ENCODE data around the gene DSCAM. TPM values are rescaled to one million over a fixed set of nuclear protein-coding genes. Genes with fewer than 3 reads are reported as not detected.

DSCAM gene
- total RNA-seq, 1 experiment from 2014 or later, result 0.33 TPM

GRCh38 chr21:40835184-40835694 lies 11.7 kb downstream of the DSCAM start:
- TF ChIP-seq, protein P1, sequence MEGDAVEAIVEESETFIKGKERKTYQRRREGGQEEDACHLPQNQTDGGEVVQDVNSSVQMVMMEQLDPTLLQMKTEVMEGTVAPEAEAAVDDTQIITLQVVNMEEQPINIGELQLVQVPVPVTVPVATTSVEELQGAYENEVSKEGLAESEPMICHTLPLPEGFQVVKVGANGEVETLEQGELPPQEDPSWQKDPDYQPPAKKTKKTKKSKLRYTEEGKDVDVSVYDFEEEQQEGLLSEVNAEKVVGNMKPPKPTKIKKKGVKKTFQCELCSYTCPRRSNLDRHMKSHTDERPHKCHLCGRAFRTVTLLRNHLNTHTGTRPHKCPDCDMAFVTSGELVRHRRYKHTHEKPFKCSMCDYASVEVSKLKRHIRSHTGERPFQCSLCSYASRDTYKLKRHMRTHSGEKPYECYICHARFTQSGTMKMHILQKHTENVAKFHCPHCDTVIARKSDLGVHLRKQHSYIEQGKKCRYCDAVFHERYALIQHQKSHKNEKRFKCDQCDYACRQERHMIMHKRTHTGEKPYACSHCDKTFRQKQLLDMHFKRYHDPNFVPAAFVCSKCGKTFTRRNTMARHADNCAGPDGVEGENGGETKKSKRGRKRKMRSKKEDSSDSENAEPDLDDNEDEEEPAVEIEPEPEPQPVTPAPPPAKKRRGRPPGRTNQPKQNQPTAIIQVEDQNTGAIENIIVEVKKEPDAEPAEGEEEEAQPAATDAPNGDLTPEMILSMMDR (IDR thresholded peaks at IDR 0.05; ENCODE audit: unreplicated experiment), result no peak

GRCh38 chr21:40833184-40833583 lies 13.8 kb downstream of the DSCAM start:
- peaks cover under 1% of the 10 kb centered on the region for H3K9me3 Mint-ChIP-seq (ENCODE audit: unreplicated experiment)
- CTCF ChIA-PET, result interaction anchor here (0.6 kb wide), 1 partner anchor 35 kb away, joined by 4 read pairs; no protein-coding TSS in a partner anchor
- H3K4me1 Mint-ChIP-seq (ENCODE audit: insufficient read depth, unreplicated experiment), result no peaks in the 10 kb centered on the region
- intact Hi-C loops (cut with micrococcal nuclease), result no loop called here
- TF ChIP-seq, protein P1 (IDR thresholded peaks at IDR 0.05; ENCODE audit: unreplicated experiment), result no peak
- no peaks in the 10 kb centered on the region for H3K27me3 Mint-ChIP-seq (ENCODE audit: insufficient read depth, unreplicated experiment)
- H3K36me3 Mint-ChIP-seq (ENCODE audit: insufficient read depth, unreplicated experiment), result no peaks in the 10 kb centered on the region
- POLR2A ChIA-PET, result no interaction called here
- H3K27ac Mint-ChIP-seq (ENCODE audit: low read depth, unreplicated experiment), result no peak overlapping the region
- H3K4me3 Mint-ChIP-seq (ENCODE audit: unreplicated experiment), result no peak overlapping the region
- no TSS peak for BruUV-seq (replicated peaks)
- no peak for DNase-seq (ENCODE audit: unreplicated experiment)

More at GRCh38 chr21:40835184-40835694, 11.7 kb downstream of the DSCAM start:
- no peaks in the 10 kb centered on the region for H3K27me3 Mint-ChIP-seq (ENCODE audit: insufficient read depth, unreplicated experiment)
- H3K27ac Mint-ChIP-seq (ENCODE audit: low read depth, unreplicated experiment), result no peak overlapping the region
- no TSS peak for BruUV-seq (replicated peaks)
- no peaks in the 10 kb centered on the region for H3K4me1 Mint-ChIP-seq (ENCODE audit: insufficient read depth, unreplicated experiment)
- ChIA-PET POLR2A (interaction anchor here (0.7 to 1.2 kb wide), 2 partner anchors 11 to 128 kb away, joined by 3 read pairs; no protein-coding TSS in a partner anchor), CTCF (interaction anchor here (0.7 to 0.8 kb wide), 2 partner anchors 19 to 20 kb away, joined by 3 read pairs; no protein-coding TSS in a partner anchor)
- intact Hi-C loops (cut with micrococcal nuclease), result no loop called here
- no peak overlapping the region for H3K4me3 Mint-ChIP-seq (ENCODE audit: unreplicated experiment)
- H3K9me3 Mint-ChIP-seq (ENCODE audit: unreplicated experiment), result no peaks in the 10 kb centered on the region
- no peak for DNase-seq (ENCODE audit: unreplicated experiment)
- H3K36me3 Mint-ChIP-seq (ENCODE audit: insufficient read depth, unreplicated experiment), result no peaks in the 10 kb centered on the region

GRCh38 chr21:40832316-40832715 lies 14.6 kb downstream of the DSCAM start:
- TF ChIP-seq, protein P1 (IDR thresholded peaks at IDR 0.05; ENCODE audit: unreplicated experiment), result no peak
- Mint-ChIP-seq H3K27ac (ENCODE audit: low read depth, unreplicated experiment) (no peak overlapping the region), H3K27me3 (ENCODE audit: insufficient read depth, unreplicated experiment) (no peaks in the 10 kb centered on the region), H3K4me3 (ENCODE audit: unreplicated experiment) (no peak overlapping the region), H3K4me1 (ENCODE audit: insufficient read depth, unreplicated experiment) (no peaks in the 10 kb centered on the region), H3K36me3 (ENCODE audit: insufficient read depth, unreplicated experiment) (peaks cover 7% of the 10 kb centered on the region), H3K9me3 (ENCODE audit: unreplicated experiment) (peaks cover 8% of the 10 kb centered on the region)
- BruUV-seq (replicated peaks), result no TSS peak
- DNase-seq (ENCODE audit: unreplicated experiment), result no peak
- ChIA-PET POLR2A (interaction anchor here (0.5 kb wide), 1 partner anchor 230 kb away, joined by 3 read pairs; no protein-coding TSS in a partner anchor), CTCF (interaction anchor here (1.1 kb wide), 1 partner anchor 7 kb away, joined by 3 read pairs; no protein-coding TSS in a partner anchor)
- intact Hi-C loops (cut with micrococcal nuclease), result no loop called here

- intact Hi-C loops (cut with micrococcal nuclease), result no loop called here
- TF ChIP-seq, protein P1 (IDR thresholded peaks at IDR 0.05; ENCODE audit: unreplicated experiment), result no peak
- H3K27me3 Mint-ChIP-seq (ENCODE audit: insufficient read depth, unreplicated experiment), result no peaks in the 10 kb centered on the region
Observed at GRCh38 chr21:40830836-40831235, 16.1 kb downstream of the DSCAM start.

More at GRCh38 chr21:40830836-40831235, 16.1 kb downstream of the DSCAM start:
- ChIA-PET POLR2A (interaction anchor here (1.0 kb wide), 1 partner anchor 10 kb away, joined by 3 read pairs; no protein-coding TSS in a partner anchor), CTCF (no interaction called here)
- H3K27ac Mint-ChIP-seq (ENCODE audit: low read depth, unreplicated experiment), result no peak overlapping the region
- peaks cover 7% of the 10 kb centered on the region for H3K36me3 Mint-ChIP-seq (ENCODE audit: insufficient read depth, unreplicated experiment)
- no peaks in the 10 kb centered on the region for H3K4me1 Mint-ChIP-seq (ENCODE audit: insufficient read depth, unreplicated experiment)
- BruUV-seq (replicated peaks), result no TSS peak
- H3K4me3 Mint-ChIP-seq (ENCODE audit: unreplicated experiment), result no peak overlapping the region
- peaks cover 22% of the 10 kb centered on the region for H3K9me3 Mint-ChIP-seq (ENCODE audit: unreplicated experiment)
- DNase-seq (ENCODE audit: unreplicated experiment), result no peak

Data from MCF 10A (cell line).